ENCODE data around the gene TRIM25. TPM values are rescaled to one million over a fixed set of nuclear protein-coding genes. Genes with fewer than 3 reads are reported as not detected.

The TRIM25 gene
- total RNA-seq, 2 donors from 2014 or later: 18.8 to 21.3 TPM

- Histone ChIP-seq H3K4me3 (ENCODE audit: low read length) (no peak overlapping the region), H3K36me3 (ENCODE audit: control insufficient read depth, insufficient read depth, low read length) (no peaks in the 10 kb centered on the region), H3K9me3 (ENCODE audit: control insufficient read depth, low read length) (peaks cover 28% of the 10 kb centered on the region), H3K27ac (ENCODE audit: low read depth, low read length) (peak overlapping the region; percentile 36), H3K27me3 (ENCODE audit: control insufficient read depth, insufficient read depth, low read length, poor library complexity, severe bottlenecking) (no peaks in the 10 kb centered on the region), H3K4me1 (ENCODE audit: control insufficient read depth, insufficient read depth, low read length) (no peaks in the 10 kb centered on the region), H3K9ac (ENCODE audit: extremely low read depth, low read length, poor library complexity, severe bottlenecking) (no peak overlapping the region)
- peaks cover 8% of the 10 kb centered on the region for H3K4me1 Mint-ChIP-seq
- peaks cover 25% of the 10 kb centered on the region for H3K9me3 Mint-ChIP-seq
- WGBS, 2 experiments (ENCODE audit: insufficient coverage in 1 of 2, insufficient read length in 1 of 2): 82 to 98% methylated on average over 5 to 6 of the region's 6 CpGs
- H3K4me3 Mint-ChIP-seq: no peak overlapping the region
- no peak for TF ChIP-seq CTCF (conservative IDR thresholded peaks at IDR 0.05)
- H3K36me3 Mint-ChIP-seq (ENCODE audit: low read depth): peaks cover 27% of the 10 kb centered on the region
- H3K27me3 Mint-ChIP-seq (ENCODE audit: insufficient read depth): no peaks in the 10 kb centered on the region
- no peak for DNase-seq
- no peak overlapping the region for H3K27ac Mint-ChIP-seq
These were observed 29.2 kb downstream of the TRIM25 start for GRCh38 chr17:56884483-56885311.

- no peak for DNase-seq
These were observed 30.2 kb downstream of the TRIM25 start for GRCh38 chr17:56883616-56884015.

DNA sequence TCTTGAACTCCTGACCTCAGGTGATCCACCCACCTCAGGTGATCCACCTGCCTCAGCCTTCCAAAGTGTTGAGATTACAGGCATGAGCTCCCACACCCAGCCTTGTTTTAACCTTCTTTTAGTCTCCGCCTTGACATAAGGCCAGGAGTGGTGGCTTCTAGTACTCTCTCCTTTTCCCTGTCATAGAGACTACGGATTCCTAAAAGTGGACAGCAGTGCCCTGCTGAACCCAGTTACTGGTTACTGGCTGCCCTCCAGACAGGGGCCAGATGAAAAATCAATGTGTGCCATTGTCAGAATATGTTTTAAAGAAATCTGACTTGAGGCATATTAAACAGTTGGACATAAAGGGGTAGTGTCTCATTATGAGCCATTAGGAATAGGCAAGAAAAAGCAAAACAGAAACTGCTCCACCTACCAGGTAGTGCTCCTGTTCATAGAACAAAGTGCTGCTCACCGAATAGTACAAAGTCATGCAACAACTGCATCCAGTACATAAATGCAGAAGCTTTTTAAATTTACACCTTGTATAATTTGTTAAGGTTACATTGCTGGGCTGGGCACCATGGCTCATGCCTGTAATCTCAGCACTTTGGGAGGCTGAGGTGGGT is 32.1 kb downstream of the TRIM25 start:
- 93 to 98% methylated on average over 2 to 3 of the region's 3 CpGs for WGBS, 2 experiments (ENCODE audit: insufficient coverage in 1 of 2, insufficient read length in 1 of 2)
- H3K9ac ChIP-seq (ENCODE audit: extremely low read depth, low read length, poor library complexity, severe bottlenecking): no peak overlapping the region
- H3K27me3 Mint-ChIP-seq (ENCODE audit: insufficient read depth): peaks cover 3% of the 10 kb centered on the region
- DNase-seq: no peak
- H3K36me3 Mint-ChIP-seq (ENCODE audit: low read depth): peaks cover 7% of the 10 kb centered on the region
- peaks cover 8% of the 10 kb centered on the region for H3K4me1 Mint-ChIP-seq
- no peaks in the 10 kb centered on the region for H3K36me3 ChIP-seq (ENCODE audit: control insufficient read depth, insufficient read depth, low read length)
- H3K27ac ChIP-seq (ENCODE audit: low read depth, low read length): no peak overlapping the region
- H3K4me3 Mint-ChIP-seq: no peak overlapping the region
- H3K9me3 ChIP-seq (ENCODE audit: control insufficient read depth, low read length): peaks cover 2% of the 10 kb centered on the region
- no peak for TF ChIP-seq CTCF (conservative IDR thresholded peaks at IDR 0.05)
- peaks cover 8% of the 10 kb centered on the region for H3K9me3 Mint-ChIP-seq
- no peak overlapping the region for H3K4me3 ChIP-seq (ENCODE audit: low read length)
- no peaks in the 10 kb centered on the region for H3K27me3 ChIP-seq (ENCODE audit: control insufficient read depth, insufficient read depth, low read length, poor library complexity, severe bottlenecking)
- H3K27ac Mint-ChIP-seq: no peak overlapping the region
- H3K4me1 ChIP-seq (ENCODE audit: control insufficient read depth, insufficient read depth, low read length): no peaks in the 10 kb centered on the region

More at GRCh38 chr17:56883616-56884015, 30.2 kb downstream of the TRIM25 start:
- no peak overlapping the region for H3K27ac Mint-ChIP-seq
- Histone ChIP-seq H3K4me1 (ENCODE audit: control insufficient read depth, insufficient read depth, low read length) (no peaks in the 10 kb centered on the region), H3K9me3 (ENCODE audit: control insufficient read depth, low read length) (peaks cover 20% of the 10 kb centered on the region), H3K9ac (ENCODE audit: extremely low read depth, low read length, poor library complexity, severe bottlenecking) (no peak overlapping the region), H3K27ac (ENCODE audit: low read depth, low read length) (no peak overlapping the region), H3K27me3 (ENCODE audit: control insufficient read depth, insufficient read depth, low read length, poor library complexity, severe bottlenecking) (no peaks in the 10 kb centered on the region), H3K4me3 (ENCODE audit: low read length) (no peak overlapping the region), H3K36me3 (ENCODE audit: control insufficient read depth, insufficient read depth, low read length) (no peaks in the 10 kb centered on the region)
- 77 to 100% methylated on average over 1 of the region's 1 CpG for whole genome bisulfite sequencing, 2 experiments (ENCODE audit: insufficient coverage in 1 of 2, insufficient read length in 1 of 2)
- no peaks in the 10 kb centered on the region for H3K27me3 Mint-ChIP-seq (ENCODE audit: insufficient read depth)
- H3K9me3 Mint-ChIP-seq: peaks cover 23% of the 10 kb centered on the region
- H3K4me3 Mint-ChIP-seq: no peak overlapping the region
- no peak for TF ChIP-seq CTCF (conservative IDR thresholded peaks at IDR 0.05)
- H3K36me3 Mint-ChIP-seq (ENCODE audit: low read depth): peaks cover 23% of the 10 kb centered on the region
- peaks cover 8% of the 10 kb centered on the region for H3K4me1 Mint-ChIP-seq

Data from endodermal cell (in vitro differentiated cells).